Chondrocyte (in vitro differentiated cells): Measurements from ENCODE around the gene B4GAT1. TPM values are rescaled to one million over a fixed set of nuclear protein-coding genes. Genes with fewer than 3 reads are reported as not detected.

Experiments used
- DNase-seq: peaks from one replicate; pipeline ENCODE4 v3.0.0; 2021; ENCODE audit warnings: mixed read lengths, low spot score
- H3K27ac Mint-ChIP-seq: one replicate; pipeline ENCODE4 v1.8.0; 2021; ENCODE audit warnings: mild to moderate bottlenecking, moderate library complexity, mixed read lengths; ENCODE audit not compliant: unreplicated experiment
- H3K27me3 Mint-ChIP-seq: 2 replicates; pipeline ENCODE4 v1.8.0; 2021; ENCODE audit warnings: low read depth, mixed read lengths
- H3K36me3 Mint-ChIP-seq: 2 replicates; pipeline ENCODE4 v1.8.0; 2021; ENCODE audit warnings: low read depth, mixed read lengths
- H3K4me1 Mint-ChIP-seq: 2 replicates; pipeline ENCODE4 v1.8.0; 2021; ENCODE audit warnings: low read depth, mild to moderate bottlenecking, mixed read lengths
- H3K4me3 Mint-ChIP-seq: one replicate; pipeline ENCODE4 v1.8.0; 2021; ENCODE audit warnings: mild to moderate bottlenecking, moderate library complexity, mixed read lengths; ENCODE audit not compliant: unreplicated experiment
- H3K9me3 Mint-ChIP-seq: 2 replicates; pipeline ENCODE4 v1.8.0; 2021; ENCODE audit warnings: low read depth, mixed read lengths
- total RNA-seq: library from RNA; stranded (reverse); gene quantifications from 3 replicates; pipeline ENCODE4 v1.2.1, GENCODE V29; 2021
- TF ChIP-seq, protein P1 (sequence below): fragments of 200-600 bp; sonication (generic); IDR thresholded peaks from 2 replicates; pipeline ENCODE4 v1.5.0; 2021; ENCODE audit warnings: antibody characterized with exemption, mild to moderate bottlenecking, moderate library complexity

Gene B4GAT1
- total RNA-seq, 1 donor from 2014 or later, result 18.2 TPM

DNA sequence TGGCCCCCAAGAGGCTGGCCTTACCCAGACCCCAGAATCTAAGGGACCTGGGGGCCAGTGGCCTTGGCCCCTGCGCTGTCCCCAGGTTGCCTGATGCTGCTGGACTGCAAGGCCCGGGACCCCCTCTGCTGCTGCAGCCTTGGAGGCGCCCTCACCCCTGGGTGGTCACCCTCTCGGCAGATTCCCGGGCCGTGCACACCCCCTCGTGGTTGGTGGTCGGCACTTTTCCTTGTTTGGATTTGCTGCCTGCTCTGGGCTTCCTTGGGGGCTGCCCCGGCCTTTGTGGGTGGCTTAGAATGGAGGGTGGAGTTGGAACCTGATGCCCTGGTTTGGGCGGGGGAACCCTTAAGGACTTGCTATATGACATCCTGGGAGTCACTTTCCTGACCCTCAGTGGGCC is 16.5 kb downstream of the B4GAT1 start:
- H3K9me3 Mint-ChIP-seq, result no peaks in the 10 kb centered on the region
- peaks cover 34% of the 10 kb centered on the region for H3K4me1 Mint-ChIP-seq
- peaks cover 3% of the 10 kb centered on the region for H3K36me3 Mint-ChIP-seq
- H3K4me3 Mint-ChIP-seq, result no peak overlapping the region
- no peak overlapping the region for H3K27ac Mint-ChIP-seq
- no peaks in the 10 kb centered on the region for H3K27me3 Mint-ChIP-seq
- TF ChIP-seq, protein P1, sequence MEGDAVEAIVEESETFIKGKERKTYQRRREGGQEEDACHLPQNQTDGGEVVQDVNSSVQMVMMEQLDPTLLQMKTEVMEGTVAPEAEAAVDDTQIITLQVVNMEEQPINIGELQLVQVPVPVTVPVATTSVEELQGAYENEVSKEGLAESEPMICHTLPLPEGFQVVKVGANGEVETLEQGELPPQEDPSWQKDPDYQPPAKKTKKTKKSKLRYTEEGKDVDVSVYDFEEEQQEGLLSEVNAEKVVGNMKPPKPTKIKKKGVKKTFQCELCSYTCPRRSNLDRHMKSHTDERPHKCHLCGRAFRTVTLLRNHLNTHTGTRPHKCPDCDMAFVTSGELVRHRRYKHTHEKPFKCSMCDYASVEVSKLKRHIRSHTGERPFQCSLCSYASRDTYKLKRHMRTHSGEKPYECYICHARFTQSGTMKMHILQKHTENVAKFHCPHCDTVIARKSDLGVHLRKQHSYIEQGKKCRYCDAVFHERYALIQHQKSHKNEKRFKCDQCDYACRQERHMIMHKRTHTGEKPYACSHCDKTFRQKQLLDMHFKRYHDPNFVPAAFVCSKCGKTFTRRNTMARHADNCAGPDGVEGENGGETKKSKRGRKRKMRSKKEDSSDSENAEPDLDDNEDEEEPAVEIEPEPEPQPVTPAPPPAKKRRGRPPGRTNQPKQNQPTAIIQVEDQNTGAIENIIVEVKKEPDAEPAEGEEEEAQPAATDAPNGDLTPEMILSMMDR, result no peak
- DNase-seq, result peak; percentile 85

DNA sequence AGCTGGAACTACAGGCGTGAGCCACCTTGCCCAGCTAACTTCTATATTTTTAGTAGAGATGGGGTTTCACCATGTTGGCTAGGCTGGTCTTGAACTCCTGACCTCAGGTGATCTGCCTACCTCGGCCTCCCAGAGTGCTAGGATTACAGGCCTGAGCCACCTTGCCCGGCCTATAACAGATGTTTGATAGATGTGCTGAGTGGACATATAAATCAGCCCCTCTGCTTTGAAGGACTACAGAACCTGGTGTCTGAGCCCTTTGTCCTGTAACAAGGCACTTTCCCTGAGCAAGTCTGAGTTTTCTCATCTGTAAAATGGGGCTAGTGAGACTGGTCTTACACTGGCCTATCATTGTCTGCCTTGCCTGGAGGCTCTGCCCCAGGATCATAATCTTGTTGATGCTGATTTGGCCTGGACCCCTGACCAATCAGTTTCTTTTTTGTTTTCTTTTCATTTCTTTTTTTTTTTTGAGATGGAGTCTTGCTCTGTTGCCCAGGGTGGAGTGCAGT is 18.2 kb downstream of the B4GAT1 start:
- TF ChIP-seq, protein P1, result no peak
- no peak overlapping the region for H3K27ac Mint-ChIP-seq
- no peaks in the 10 kb centered on the region for H3K9me3 Mint-ChIP-seq
- H3K4me3 Mint-ChIP-seq, result no peak overlapping the region
- peaks cover 43% of the 10 kb centered on the region for H3K4me1 Mint-ChIP-seq
- H3K27me3 Mint-ChIP-seq, result no peaks in the 10 kb centered on the region
- DNase-seq, result no peak
- peaks cover 3% of the 10 kb centered on the region for H3K36me3 Mint-ChIP-seq

DNA sequence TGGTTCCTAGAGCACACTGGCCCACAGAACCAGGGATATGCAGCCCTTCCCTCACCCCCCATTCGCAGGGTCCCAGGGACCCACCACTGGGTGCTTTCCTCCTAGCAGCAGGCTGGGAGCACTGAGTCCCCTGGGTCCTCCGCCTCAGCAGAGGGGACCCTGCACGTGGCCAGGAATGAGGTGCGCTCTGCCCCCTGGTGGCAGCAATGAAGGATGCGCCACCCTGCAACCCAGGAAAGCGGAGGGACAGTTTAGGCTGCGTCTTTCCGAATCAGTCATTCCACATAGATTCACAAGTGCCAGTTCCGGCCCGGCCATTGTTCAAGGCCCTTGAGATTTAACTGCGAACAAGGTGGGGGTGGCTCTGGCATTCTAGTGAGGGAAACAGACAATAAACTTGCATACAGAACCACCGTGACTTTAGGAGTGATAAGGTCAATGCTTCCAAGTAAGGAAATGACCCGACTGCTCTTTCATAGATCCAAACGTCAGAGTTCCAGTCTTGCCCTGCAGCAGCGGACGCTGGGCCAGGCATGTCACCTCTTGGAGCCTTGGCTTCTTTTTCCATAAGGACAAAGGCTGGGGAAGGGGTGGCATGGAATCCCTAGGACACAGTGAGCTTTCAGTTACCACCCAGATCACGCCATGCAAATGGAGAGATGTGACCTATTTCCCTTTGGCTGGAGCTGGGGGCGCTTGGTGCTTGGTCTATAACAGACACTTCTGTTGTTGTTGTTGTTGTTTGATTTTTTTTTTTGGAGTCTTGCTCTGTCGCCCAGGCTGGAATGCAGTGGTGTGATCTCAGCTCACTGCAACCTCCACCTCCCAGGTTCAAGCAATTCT is 18.9 kb downstream of the B4GAT1 start:
- Mint-ChIP-seq H3K9me3 (no peaks in the 10 kb centered on the region), H3K36me3 (peaks cover 3% of the 10 kb centered on the region), H3K4me3 (no peak overlapping the region), H3K4me1 (peaks cover 47% of the 10 kb centered on the region), H3K27ac (peak overlapping the region; percentile 90), H3K27me3 (no peaks in the 10 kb centered on the region)
- DNase-seq, result no peak
- TF ChIP-seq, protein P1, result peak; percentile 99

DNA sequence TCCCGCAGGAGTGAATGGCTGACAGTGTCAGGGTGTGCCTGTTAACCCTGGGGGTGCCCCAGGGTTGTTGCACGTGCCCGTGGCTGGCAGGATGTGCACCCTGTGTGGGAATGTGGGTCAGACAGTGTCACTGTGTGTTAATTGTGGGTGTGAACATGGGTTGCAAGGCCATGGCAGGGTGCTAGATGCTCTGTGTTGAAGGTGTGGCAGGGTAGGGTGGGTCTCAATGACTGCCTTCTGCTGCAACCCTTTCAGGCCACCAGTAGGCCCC is 19.5 kb downstream of the B4GAT1 start:
- peaks cover 3% of the 10 kb centered on the region for H3K36me3 Mint-ChIP-seq
- DNase-seq, result no peak
- TF ChIP-seq, protein P1, result no peak
- H3K27me3 Mint-ChIP-seq, result no peaks in the 10 kb centered on the region
- H3K4me1 Mint-ChIP-seq, result peaks cover 47% of the 10 kb centered on the region
- no peak overlapping the region for H3K4me3 Mint-ChIP-seq
- H3K27ac Mint-ChIP-seq, result peak overlapping the region; percentile 90
- no peaks in the 10 kb centered on the region for H3K9me3 Mint-ChIP-seq

DNA sequence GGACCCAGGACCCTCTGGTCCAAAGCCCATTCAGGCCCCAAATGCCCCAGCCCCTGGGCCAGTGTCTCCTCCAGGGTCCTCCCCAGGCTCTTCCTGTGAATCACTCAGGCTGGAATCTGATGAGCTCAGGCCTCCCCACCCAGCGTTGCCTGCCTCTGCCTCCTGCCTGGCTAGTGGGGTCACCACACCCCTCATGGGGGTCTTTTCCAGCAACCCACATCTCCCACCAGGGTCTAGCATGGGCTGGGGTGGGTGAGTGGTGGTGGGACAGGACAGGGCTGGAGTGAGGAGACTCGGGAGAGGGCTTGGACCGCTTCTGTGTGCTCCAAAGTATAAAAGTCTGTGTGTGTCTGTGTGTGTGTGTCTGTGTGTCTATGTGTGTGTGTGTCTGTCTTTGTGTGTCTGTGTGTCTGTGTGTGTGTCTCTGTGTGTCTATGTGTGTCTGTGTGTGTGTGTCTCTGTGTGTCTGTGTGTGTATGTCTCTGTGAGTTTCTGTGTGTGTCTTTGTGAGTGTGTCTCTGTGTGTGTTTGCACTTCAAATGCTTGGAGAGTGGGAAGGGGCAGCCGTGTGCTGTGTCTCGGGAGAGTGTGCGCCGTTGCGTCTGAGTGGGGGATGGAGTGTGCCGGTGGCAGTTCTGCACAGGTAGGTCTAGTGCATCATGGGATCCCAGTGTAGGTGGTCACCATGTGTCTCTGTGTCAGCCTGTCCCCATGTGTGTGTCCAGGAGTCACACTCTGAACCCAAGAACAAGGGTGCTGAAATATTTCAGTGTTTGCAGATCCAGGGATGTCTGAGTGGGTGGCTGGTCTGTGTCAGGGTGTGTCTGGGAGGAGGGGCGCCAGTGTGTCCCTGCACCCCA is 20.0 kb downstream of the B4GAT1 start:
- Mint-ChIP-seq H3K9me3 (no peaks in the 10 kb centered on the region), H3K36me3 (no peaks in the 10 kb centered on the region), H3K27me3 (no peaks in the 10 kb centered on the region), H3K4me1 (peaks cover 50% of the 10 kb centered on the region), H3K27ac (peak overlapping the region; percentile 90), H3K4me3 (no peak overlapping the region)
- TF ChIP-seq, protein P1, result no peak
- no peak for DNase-seq
